Left renal pelvis (tissue), 4 donors: ENCODE measurements around the gene THAP4. TPM values are rescaled to one million over a fixed set of nuclear protein-coding genes. Genes with fewer than 3 reads are reported as not detected.
"Not testable (repeated sequence)": the region's sequence is repeated elsewhere in the genome, so short reads cannot be mapped to it uniquely, and the experiment has no call there.

ENCODE experiments used
- DNase-seq, 4 donors: peaks; one replicate each; pipeline ENCODE4 v3.0.0-alpha.2; 2013; ENCODE audit warnings: low read depth in 4 of 4, low spot score in 3 of 4
- polyA plus RNA-seq, 4 donors: library from polyadenylated mRNA; unstranded; fragments of 120-200 nt; gene quantifications; one replicate each; pipeline ENCODE4 v1.2.1, GENCODE V29; 2013; ENCODE audit not compliant: insufficient read length in 4 of 4

The THAP4 gene
- polyA plus RNA-seq, 4 donors = 34.9 to 68.7 (median 50.6) TPM

GRCh38 chr2:241613017-241613780 lies 23.8 kb downstream of the THAP4 start:
- DNase-seq = no peak

GRCh38 chr2:241612156-241613016 lies 24.6 kb downstream of the THAP4 start:
- no peak for DNase-seq

GRCh38 chr2:241611062-241611461 lies 25.9 kb downstream of the THAP4 start:
- DNase-seq = no peak

GRCh38 chr2:241609859-241610793 lies 26.8 kb downstream of the THAP4 start:
- DNase-seq = peak in 3 of 4 donors; percentile 46 to 59 (median 58)

- DNase-seq = no peak
These were observed 28.1 kb downstream of the THAP4 start for GRCh38 chr2:241608881-241609280.

- DNase-seq = no peak
These were observed 29.6 kb downstream of the THAP4 start for GRCh38 chr2:241607162-241607885.

GRCh38 chr2:241606186-241606585 lies 30.8 kb downstream of the THAP4 start:
- DNase-seq = no peak

GRCh38 chr2:241603686-241604085 lies 33.3 kb downstream of the THAP4 start:
- no peak for DNase-seq

- no peak for DNase-seq
These were observed 34.2 kb downstream of the THAP4 start for GRCh38 chr2:241602720-241603119.

- DNase-seq = no peak
These were observed 35.1 kb downstream of the THAP4 start for GRCh38 chr2:241601841-241602240.

- DNase-seq = no peak
These were observed 37.3 kb downstream of the THAP4 start for GRCh38 chr2:241599615-241600014.

GRCh38 chr2:241598487-241598886 lies 38.5 kb downstream of the THAP4 start:
- DNase-seq = no peak

- DNase-seq = no peak
These were observed 38.9 kb downstream of the THAP4 start for GRCh38 chr2:241598061-241598460.

GRCh38 chr2:241597561-241597960 lies 39.4 kb downstream of the THAP4 start:
- DNase-seq = no peak

GRCh38 chr2:241595600-241596140 lies 41.3 kb downstream of the THAP4 start:
- DNase-seq = no peak

GRCh38 chr2:241593271-241593670 lies 43.7 kb downstream of the THAP4 start:
- no peak for DNase-seq

GRCh38 chr2:241592126-241592845 lies 44.7 kb downstream of the THAP4 start:
- DNase-seq = no peak

- not testable (repeated sequence) for DNase-seq
These were observed 46.2 kb downstream of the THAP4 start for GRCh38 chr2:241590496-241591455.
